WTC11 (cell line): ENCODE measurements around the gene PAQR4. TPM values are rescaled to one million over a fixed set of nuclear protein-coding genes. Genes with fewer than 3 reads are reported as not detected.

Source experiments
- ATAC-seq: fragments of 200-7000 bp; cut with Tn5 transposase; 2 replicates; pipeline ENCODE4 v1.10.0; 2021; ENCODE audit warnings: mild to moderate bottlenecking, moderate library complexity
- CTCF ChIA-PET: fragments of 300-600 bp; sonication (Branson Sonifier 250); formaldehyde crosslinking; loops from one replicate; lab custom pipeline; 2021; ENCODE audit warnings: antibody characterized with exemption; lab: Charles Lee
- POLR2A ChIA-PET: fragments of 350-600 bp; sonication (Branson Sonifier 250); formaldehyde crosslinking; loops from one replicate; lab custom pipeline; 2021; ENCODE audit warnings: antibody characterized with exemption; lab: Charles Lee
- DNase-seq: peaks from one replicate; pipeline ENCODE4 v3.0.0; 2021; ENCODE audit warnings: low spot score
- H3K27ac Mint-ChIP-seq: 2 replicates; pipeline ENCODE4 v1.8.0; 2021; ENCODE audit warnings: mixed read lengths
- H3K27me3 Mint-ChIP-seq: 2 replicates; pipeline ENCODE4 v1.8.0; 2021; ENCODE audit warnings: low read depth, mild to moderate bottlenecking, moderate library complexity, mixed read lengths
- H3K36me3 Mint-ChIP-seq: 2 replicates; pipeline ENCODE4 v1.8.0; 2021; ENCODE audit warnings: mixed read lengths
- H3K4me1 Mint-ChIP-seq: 2 replicates; pipeline ENCODE4 v1.8.0; 2022; ENCODE audit warnings: mixed read lengths
- H3K4me3 Mint-ChIP-seq: 2 replicates; pipeline ENCODE4 v1.8.0; 2021; ENCODE audit warnings: mild to moderate bottlenecking, moderate library complexity, mixed read lengths
- H3K9me3 Mint-ChIP-seq: 2 replicates; pipeline ENCODE4 v1.8.0; 2021; ENCODE audit warnings: mixed read lengths
- ESRRA ChIP-seq: sonication (generic); formaldehyde crosslinking; IDR thresholded peaks from 2 replicates; pipeline ENCODE4 v1.8.1; 2022; ENCODE audit warnings: mild to moderate bottlenecking, missing genetic modification reagents, borderline replicate concordance
- ETV6 ChIP-seq: sonication (generic); formaldehyde crosslinking; IDR thresholded peaks from 2 replicates; pipeline ENCODE4 v1.8.1; 2022; ENCODE audit warnings: mild to moderate bottlenecking, missing genetic modification reagents
- FOXJ3 ChIP-seq: sonication (generic); formaldehyde crosslinking; IDR thresholded peaks from 2 replicates; pipeline ENCODE4 v1.9.0; 2021; ENCODE audit warnings: missing genetic modification reagents, mild to moderate bottlenecking, borderline replicate concordance
- FOXP1 ChIP-seq: sonication (generic); formaldehyde crosslinking; IDR thresholded peaks from 2 replicates; pipeline ENCODE4 v1.8.0; 2022; ENCODE audit warnings: missing genetic modification reagents, mild to moderate bottlenecking, moderate library complexity, borderline replicate concordance
- GTF2I ChIP-seq: fragments of 250-450 bp; sonication (Bioruptor Pico); conservative IDR thresholded peaks from 2 replicates; pipeline ENCODE4 v1.4.0; 2021; ENCODE audit warnings: mild to moderate bottlenecking
- JAZF1 ChIP-seq: fragments of 250-450 bp; sonication (Bioruptor Pico); IDR thresholded peaks from 2 replicates; pipeline ENCODE4 v1.9.0; 2021; ENCODE audit warnings: moderate library complexity, mild to moderate bottlenecking, inconsistent platforms
- KAT7 ChIP-seq: sonication (generic); formaldehyde crosslinking; IDR thresholded peaks from 2 replicates; pipeline ENCODE4 v1.8.1; 2023; ENCODE audit warnings: missing genetic modification reagents, mild to moderate bottlenecking, borderline replicate concordance
- MYBL2 ChIP-seq: sonication (generic); formaldehyde crosslinking; IDR thresholded peaks from 2 replicates; pipeline ENCODE4 v1.8.1; 2023; ENCODE audit warnings: mild to moderate bottlenecking, moderate library complexity, missing genetic modification reagents
- NFYB ChIP-seq: sonication (generic); formaldehyde crosslinking; conservative IDR thresholded peaks from 2 replicates; pipeline ENCODE4 v1.8.0; 2022; ENCODE audit warnings: low read depth, missing genetic modification reagents
- NR2C2 ChIP-seq: sonication (generic); formaldehyde crosslinking; IDR thresholded peaks from 2 replicates; pipeline ENCODE4 v1.8.0; 2022; ENCODE audit warnings: mild to moderate bottlenecking, missing genetic modification reagents
- PRRX2 ChIP-seq: fragments of 250-450 bp; sonication (Bioruptor Pico); IDR thresholded peaks from 2 replicates; pipeline ENCODE4 v1.8.0; 2021; ENCODE audit warnings: mild to moderate bottlenecking
- SMAD3 ChIP-seq: sonication (generic); formaldehyde crosslinking; IDR thresholded peaks from 2 replicates; pipeline ENCODE4 v1.8.0; 2022; ENCODE audit warnings: missing genetic modification reagents, mild to moderate bottlenecking, borderline replicate concordance
- TEAD4 ChIP-seq: sonication (generic); formaldehyde crosslinking; IDR thresholded peaks from 2 replicates; pipeline ENCODE4 v1.8.0; 2022; ENCODE audit warnings: mild to moderate bottlenecking, missing genetic modification reagents
- TP53 ChIP-seq: sonication (generic); formaldehyde crosslinking; IDR thresholded peaks from 2 replicates; pipeline ENCODE4 v1.8.1; 2023; ENCODE audit warnings: mild to moderate bottlenecking, missing genetic modification reagents
- total RNA-seq: library from RNA; stranded (reverse); gene quantifications from 3 replicates; pipeline ENCODE4 v1.2.3, GENCODE V29; 2021
- TF ChIP-seq, protein P1 (sequence below): sonication (generic); formaldehyde crosslinking; IDR thresholded peaks from 2 replicates; pipeline ENCODE4 v1.8.0; 2022; ENCODE audit warnings: missing genetic modification reagents
- TF ChIP-seq, protein P2 (sequence below): sonication (generic); formaldehyde crosslinking; IDR thresholded peaks from 2 replicates; pipeline ENCODE4 v1.8.1; 2022; ENCODE audit warnings: missing genetic modification reagents, borderline replicate concordance
- TF ChIP-seq, protein P3 (sequence below): sonication (generic); formaldehyde crosslinking; IDR thresholded peaks from 2 replicates; pipeline ENCODE4 v1.8.0; 2022; ENCODE audit warnings: mild to moderate bottlenecking, missing genetic modification reagents
- TF ChIP-seq, protein P4 (sequence below): sonication (generic); formaldehyde crosslinking; IDR thresholded peaks from 2 replicates; pipeline ENCODE4 v1.8.1; 2022; ENCODE audit warnings: mild to moderate bottlenecking, moderate library complexity, missing genetic modification reagents
- TF ChIP-seq, protein P5 (sequence below): sonication (generic); formaldehyde crosslinking; IDR thresholded peaks from 2 replicates; pipeline ENCODE4 v1.8.0; 2022; ENCODE audit warnings: mild to moderate bottlenecking, missing genetic modification reagents
- TF ChIP-seq, protein P6 (sequence below): sonication (generic); formaldehyde crosslinking; IDR thresholded peaks from 2 replicates; pipeline ENCODE4 v1.8.1; 2023; ENCODE audit warnings: mild to moderate bottlenecking, missing genetic modification reagents
- TF ChIP-seq, protein P7 (sequence below): sonication (generic); formaldehyde crosslinking; IDR thresholded peaks from 2 replicates; pipeline ENCODE4 v1.8.1; 2023; ENCODE audit warnings: mild to moderate bottlenecking, missing genetic modification reagents, moderate library complexity

PAQR4 gene
- total RNA-seq, 1 experiment from 2014 or later = 32.4 TPM

DNA sequence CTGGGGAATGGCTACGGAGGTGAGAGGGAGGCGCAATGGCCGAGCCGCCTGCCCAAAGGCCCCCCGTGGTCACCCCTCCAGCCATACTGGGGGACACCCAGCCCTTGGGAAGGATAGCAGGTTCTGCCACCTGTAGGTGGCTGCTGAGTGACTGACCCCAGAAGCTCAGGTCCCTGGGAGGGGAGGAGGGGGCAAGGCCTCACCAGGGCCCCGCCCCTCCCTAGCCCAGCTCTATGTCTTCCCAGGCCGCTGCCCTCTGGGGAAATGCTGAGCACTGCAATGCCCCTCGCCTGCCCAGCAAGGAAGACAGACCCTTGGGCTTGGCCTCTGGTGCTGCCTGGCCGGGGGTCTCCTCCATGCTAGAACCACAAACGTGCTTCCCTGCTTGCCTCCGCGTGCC lies 32.2 kb downstream of the PAQR4 start (continued):
- TF ChIP-seq, protein P1, sequence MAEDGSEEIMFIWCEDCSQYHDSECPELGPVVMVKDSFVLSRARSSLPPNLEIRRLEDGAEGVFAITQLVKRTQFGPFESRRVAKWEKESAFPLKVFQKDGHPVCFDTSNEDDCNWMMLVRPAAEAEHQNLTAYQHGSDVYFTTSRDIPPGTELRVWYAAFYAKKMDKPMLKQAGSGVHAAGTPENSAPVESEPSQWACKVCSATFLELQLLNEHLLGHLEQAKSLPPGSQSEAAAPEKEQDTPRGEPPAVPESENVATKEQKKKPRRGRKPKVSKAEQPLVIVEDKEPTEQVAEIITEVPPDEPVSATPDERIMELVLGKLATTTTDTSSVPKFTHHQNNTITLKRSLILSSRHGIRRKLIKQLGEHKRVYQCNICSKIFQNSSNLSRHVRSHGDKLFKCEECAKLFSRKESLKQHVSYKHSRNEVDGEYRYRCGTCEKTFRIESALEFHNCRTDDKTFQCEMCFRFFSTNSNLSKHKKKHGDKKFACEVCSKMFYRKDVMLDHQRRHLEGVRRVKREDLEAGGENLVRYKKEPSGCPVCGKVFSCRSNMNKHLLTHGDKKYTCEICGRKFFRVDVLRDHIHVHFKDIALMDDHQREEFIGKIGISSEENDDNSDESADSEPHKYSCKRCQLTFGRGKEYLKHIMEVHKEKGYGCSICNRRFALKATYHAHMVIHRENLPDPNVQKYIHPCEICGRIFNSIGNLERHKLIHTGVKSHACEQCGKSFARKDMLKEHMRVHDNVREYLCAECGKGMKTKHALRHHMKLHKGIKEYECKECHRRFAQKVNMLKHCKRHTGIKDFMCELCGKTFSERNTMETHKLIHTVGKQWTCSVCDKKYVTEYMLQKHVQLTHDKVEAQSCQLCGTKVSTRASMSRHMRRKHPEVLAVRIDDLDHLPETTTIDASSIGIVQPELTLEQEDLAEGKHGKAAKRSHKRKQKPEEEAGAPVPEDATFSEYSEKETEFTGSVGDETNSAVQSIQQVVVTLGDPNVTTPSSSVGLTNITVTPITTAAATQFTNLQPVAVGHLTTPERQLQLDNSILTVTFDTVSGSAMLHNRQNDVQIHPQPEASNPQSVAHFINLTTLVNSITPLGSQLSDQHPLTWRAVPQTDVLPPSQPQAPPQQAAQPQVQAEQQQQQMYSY = no peak
- no peak for TF ChIP-seq JAZF1 (CRISPR knock-in tag)

DNA sequence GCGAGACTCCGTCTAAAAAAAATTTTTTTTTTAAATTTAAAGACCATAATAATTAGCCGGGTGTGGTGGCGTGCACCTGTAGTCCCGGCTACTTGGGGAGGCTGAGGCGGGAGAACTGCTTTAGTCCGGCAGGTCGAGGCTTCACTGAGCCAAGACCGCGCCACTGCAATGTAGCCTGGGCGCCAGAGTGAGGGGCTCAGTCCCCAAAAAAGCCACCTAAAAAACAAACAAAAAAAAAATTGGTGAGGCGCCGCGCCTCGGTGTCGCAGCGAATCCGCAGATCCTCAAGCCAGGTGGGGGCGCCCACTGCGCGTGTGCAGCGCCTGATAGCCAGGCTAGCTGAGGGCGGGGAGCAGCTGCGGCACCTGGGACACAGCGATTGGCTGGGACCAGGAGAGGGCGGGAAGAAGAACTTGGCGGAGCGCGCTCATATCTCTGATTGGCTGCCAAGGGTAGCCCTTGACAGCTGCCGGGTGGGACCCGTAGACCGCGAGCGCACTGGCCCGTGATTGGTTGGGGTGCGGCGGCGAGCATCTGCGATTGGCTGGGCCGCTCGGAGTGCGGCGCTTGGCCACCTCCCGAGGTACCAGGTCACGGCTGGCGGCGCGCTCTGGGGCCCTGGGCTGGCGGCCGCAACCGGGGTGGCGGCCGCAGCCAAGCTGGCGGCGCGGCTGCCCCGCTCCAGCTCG lies 34.6 kb downstream of the PAQR4 start:
- peaks cover 37% of the 10 kb centered on the region for H3K4me1 Mint-ChIP-seq
- H3K36me3 Mint-ChIP-seq = no peaks in the 10 kb centered on the region
- H3K27me3 Mint-ChIP-seq = no peaks in the 10 kb centered on the region
- H3K27ac Mint-ChIP-seq = no peak overlapping the region
- DNase-seq (peak; percentile 99), ATAC-seq (peak; percentile 85)
- ChIA-PET POLR2A (interaction anchor here (0.9 to 13.9 kb wide), 4 partner anchors 9 to 55 kb away, joined by 5 to 502 read pairs (median 10); partner anchors contain the start of genes CLDN6, CLDN9, HCFC1R1 and THOC6), CTCF (interaction anchor here (0.5 to 13.4 kb wide), 18 partner anchors 8 to 1966 kb away, joined by 3 to 360 read pairs (median 5); partner anchors contain the start of genes CLDN6, CLDN9, HCFC1R1 and KREMEN2)
- no peaks in the 10 kb centered on the region for H3K9me3 Mint-ChIP-seq
- H3K4me3 Mint-ChIP-seq = peak overlapping the region; percentile 42
- TF ChIP-seq, protein P2, sequence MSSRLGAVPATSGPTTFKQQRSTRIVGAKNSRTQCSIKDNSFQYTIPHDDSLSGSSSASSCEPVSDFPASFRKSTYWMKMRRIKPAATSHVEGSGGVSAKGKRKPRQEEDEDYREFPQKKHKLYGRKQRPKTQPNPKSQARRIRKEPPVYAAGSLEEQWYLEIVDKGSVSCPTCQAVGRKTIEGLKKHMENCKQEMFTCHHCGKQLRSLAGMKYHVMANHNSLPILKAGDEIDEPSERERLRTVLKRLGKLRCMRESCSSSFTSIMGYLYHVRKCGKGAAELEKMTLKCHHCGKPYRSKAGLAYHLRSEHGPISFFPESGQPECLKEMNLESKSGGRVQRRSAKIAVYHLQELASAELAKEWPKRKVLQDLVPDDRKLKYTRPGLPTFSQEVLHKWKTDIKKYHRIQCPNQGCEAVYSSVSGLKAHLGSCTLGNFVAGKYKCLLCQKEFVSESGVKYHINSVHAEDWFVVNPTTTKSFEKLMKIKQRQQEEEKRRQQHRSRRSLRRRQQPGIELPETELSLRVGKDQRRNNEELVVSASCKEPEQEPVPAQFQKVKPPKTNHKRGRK (CRISPR knock-in tag) = no peak
- TF ChIP-seq PRRX2 (CRISPR knock-in tag) = no peak
- no peak for TF ChIP-seq FOXJ3 (CRISPR knock-in tag)
- no peak for TF ChIP-seq NR2C2 (CRISPR knock-in tag)
- TF ChIP-seq, protein P3, sequence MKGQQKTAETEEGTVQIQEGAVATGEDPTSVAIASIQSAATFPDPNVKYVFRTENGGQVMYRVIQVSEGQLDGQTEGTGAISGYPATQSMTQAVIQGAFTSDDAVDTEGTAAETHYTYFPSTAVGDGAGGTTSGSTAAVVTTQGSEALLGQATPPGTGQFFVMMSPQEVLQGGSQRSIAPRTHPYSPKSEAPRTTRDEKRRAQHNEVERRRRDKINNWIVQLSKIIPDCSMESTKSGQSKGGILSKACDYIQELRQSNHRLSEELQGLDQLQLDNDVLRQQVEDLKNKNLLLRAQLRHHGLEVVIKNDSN (CRISPR knock-in tag) = peak; percentile 20; the same call in 1 of the 2 replicates
- peak; percentile 34; the same call in 1 of the 2 replicates for TF ChIP-seq MYBL2 (CRISPR knock-in tag)
- TF ChIP-seq, protein P4, sequence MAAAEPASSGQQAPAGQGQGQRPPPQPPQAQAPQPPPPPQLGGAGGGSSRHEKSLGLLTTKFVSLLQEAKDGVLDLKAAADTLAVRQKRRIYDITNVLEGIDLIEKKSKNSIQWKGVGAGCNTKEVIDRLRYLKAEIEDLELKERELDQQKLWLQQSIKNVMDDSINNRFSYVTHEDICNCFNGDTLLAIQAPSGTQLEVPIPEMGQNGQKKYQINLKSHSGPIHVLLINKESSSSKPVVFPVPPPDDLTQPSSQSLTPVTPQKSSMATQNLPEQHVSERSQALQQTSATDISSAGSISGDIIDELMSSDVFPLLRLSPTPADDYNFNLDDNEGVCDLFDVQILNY = peak; percentile 88
- no peak for TF ChIP-seq TP53 (CRISPR knock-in tag)
- TF ChIP-seq, protein P1 = no peak
- no peak for TF ChIP-seq TEAD4 (CRISPR knock-in tag)
- no peak for TF ChIP-seq SMAD3 (CRISPR knock-in tag)
- TF ChIP-seq KAT7 (CRISPR knock-in tag) = no peak
- TF ChIP-seq, protein P5, sequence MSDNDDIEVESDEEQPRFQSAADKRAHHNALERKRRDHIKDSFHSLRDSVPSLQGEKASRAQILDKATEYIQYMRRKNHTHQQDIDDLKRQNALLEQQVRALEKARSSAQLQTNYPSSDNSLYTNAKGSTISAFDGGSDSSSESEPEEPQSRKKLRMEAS = peak; percentile 69
- TF ChIP-seq, protein P6, sequence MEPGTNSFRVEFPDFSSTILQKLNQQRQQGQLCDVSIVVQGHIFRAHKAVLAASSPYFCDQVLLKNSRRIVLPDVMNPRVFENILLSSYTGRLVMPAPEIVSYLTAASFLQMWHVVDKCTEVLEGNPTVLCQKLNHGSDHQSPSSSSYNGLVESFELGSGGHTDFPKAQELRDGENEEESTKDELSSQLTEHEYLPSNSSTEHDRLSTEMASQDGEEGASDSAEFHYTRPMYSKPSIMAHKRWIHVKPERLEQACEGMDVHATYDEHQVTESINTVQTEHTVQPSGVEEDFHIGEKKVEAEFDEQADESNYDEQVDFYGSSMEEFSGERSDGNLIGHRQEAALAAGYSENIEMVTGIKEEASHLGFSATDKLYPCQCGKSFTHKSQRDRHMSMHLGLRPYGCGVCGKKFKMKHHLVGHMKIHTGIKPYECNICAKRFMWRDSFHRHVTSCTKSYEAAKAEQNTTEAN = no peak
- peak; percentile 61; the same call in 1 of the 2 replicates for TF ChIP-seq GTF2I (CRISPR knock-in tag)
- 0 out of 2 replicates have a peak, but pooled peaks have one; percentile 22 for TF ChIP-seq FOXP1
- TF ChIP-seq, protein P7, sequence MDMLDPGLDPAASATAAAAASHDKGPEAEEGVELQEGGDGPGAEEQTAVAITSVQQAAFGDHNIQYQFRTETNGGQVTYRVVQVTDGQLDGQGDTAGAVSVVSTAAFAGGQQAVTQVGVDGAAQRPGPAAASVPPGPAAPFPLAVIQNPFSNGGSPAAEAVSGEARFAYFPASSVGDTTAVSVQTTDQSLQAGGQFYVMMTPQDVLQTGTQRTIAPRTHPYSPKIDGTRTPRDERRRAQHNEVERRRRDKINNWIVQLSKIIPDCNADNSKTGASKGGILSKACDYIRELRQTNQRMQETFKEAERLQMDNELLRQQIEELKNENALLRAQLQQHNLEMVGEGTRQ (CRISPR knock-in tag) = peak; percentile 46
- peak; percentile 100 for TF ChIP-seq NFYB (CRISPR knock-in tag)
- TF ChIP-seq ESRRA (CRISPR knock-in tag) = no peak
- no peak for TF ChIP-seq ETV6 (CRISPR knock-in tag)
